GM10847 (cell line): ENCODE results near the gene ANXA7.

ENCODE experiments used
- POLR2A ChIP-seq: IDR thresholded peaks from 2 replicates; pipeline ENCODE4 v1.6.1; 2011; ENCODE audit not compliant: insufficient read length; ENCODE audit errors: extremely low read depth

Gene ANXA7

DNA sequence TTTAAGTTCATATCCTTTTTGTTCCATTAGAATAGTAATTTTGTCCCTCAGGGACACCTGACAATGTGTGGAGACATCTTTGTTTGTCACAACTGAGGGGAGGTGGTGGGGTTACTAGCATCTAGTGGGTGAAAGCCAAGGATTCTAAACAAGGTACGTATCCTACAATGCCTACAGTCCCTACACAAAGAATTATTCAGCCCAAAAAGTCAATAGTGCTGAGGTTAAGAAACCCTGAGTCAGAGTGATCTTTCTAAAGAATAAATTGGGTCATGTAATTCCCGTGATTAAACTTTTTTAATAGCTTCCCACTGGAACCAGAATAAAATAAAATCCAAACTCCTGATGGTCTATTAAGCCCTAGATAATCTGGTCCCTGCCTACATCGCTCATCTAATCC lies 2.7 kb upstream of the ANXA7 start:
- TF ChIP-seq POLR2A, result no peak

DNA sequence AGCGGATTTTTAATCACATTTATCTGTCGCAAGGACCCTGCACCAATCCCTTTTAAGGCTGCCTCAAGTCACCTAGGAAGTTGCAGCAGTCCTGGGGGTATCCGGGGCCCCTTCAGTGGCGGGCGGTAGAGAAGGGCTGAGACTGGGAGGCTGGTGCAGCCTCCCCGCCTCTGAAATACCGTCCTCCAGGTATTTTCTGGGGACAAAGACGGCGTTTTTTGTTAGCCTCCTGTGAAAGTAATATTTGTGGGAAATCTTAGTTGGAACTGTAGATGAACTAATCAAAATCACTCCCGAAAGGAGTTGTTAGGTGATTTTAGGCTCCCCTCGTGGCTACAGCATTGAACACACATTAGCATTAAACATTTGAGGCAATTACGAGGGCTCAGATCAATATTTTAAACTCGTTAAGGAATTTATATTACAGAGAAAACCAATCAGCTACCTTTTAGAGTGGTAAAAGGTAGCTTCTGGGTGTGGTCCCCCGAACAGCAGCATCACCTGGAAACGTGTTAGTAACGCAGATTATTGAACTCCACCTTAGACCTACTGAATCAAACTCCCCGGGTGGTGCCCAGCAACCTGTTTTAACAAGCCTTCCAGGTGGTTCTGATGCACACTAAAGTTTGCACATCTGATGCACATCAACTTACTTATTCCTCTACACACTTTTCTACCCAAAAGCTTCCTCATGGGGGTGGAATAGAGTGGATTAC lies 530 bp upstream of the ANXA7 start:
- no peak for TF ChIP-seq POLR2A

DNA sequence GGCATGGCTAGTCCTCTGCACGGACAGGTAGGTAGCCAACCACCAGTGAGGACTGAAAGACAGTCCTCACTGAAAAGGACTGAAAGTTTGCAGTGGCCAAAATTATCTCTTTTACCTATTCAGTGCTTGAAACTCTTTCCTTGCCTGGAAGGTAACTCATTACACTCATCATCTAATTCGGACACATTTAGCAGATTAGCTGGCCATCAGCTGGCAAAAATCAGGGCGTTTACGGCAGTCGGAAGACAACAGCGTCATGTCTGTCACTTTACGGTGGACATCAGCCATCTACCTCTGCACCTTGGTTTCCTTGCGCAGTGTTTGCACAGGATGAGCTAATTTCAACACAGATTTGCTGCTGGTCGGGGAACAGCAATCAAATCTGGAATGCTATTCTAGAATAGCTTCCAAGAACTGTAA lies 740 bp downstream of the ANXA7 start:
- no peak for TF ChIP-seq POLR2A

DNA sequence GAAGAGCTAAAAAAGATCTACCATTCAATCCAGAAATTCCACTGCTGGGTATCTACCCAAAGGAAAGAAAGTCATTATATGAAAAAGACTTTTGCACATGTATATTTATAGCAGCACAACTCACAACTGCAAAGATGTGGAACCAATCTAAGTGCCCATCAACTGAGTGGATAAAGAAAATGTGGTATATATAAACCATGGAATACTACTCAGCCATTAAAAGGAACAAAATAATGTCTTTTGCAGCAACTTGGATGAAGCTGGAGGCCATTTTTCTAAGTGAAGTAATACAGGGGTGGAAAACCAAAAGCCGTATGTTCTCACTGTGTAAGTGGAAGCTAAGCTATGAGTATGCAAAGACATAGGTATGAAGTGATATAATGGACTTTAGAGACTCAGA lies 3.0 kb downstream of the ANXA7 start:
- TF ChIP-seq POLR2A, result no peak

DNA sequence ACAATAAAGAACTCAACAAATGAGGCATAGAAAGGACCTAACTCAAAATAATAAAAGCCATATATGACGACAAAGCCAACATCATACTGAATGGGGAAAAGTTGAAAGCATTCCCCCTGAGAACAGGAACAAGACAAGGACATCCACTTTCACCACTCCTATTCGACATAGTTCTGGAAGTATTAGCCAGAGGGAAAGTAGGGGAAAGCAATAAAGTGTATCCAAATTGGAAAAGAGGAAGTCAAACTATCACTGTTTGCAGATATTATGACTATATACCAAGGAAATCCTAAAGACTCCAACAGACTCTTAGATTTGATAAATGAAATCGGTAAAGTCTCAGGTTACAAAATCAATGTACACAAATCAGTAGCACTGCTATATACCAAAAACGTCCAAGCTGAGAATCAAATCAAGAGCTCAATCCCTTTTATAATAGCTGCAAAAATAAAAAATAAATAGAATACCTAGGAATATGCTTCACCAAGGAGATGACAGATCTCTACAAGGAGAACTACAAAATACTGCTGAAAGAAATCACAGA lies 4.8 kb downstream of the ANXA7 start:
- no peak for TF ChIP-seq POLR2A

DNA sequence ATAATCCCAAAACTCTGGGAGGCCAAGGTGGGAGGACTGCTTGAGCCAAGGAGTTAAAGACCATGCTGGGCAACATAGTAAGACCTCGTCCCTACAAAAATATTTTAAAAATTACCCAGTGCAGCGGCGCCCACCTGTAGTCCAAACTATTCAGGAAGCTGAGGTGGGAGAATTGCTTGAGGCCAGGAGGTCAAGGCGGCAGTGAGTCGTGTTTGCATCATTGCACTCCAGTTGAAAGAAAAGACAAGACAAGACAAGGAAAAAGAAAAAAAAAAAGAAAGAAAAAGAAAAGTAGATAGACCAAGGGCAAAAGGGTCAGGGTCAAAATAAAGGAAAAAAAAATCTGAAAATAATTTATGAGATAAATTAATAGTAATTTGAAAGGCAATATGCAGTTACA lies 5.8 kb downstream of the ANXA7 start:
- no peak for TF ChIP-seq POLR2A

DNA sequence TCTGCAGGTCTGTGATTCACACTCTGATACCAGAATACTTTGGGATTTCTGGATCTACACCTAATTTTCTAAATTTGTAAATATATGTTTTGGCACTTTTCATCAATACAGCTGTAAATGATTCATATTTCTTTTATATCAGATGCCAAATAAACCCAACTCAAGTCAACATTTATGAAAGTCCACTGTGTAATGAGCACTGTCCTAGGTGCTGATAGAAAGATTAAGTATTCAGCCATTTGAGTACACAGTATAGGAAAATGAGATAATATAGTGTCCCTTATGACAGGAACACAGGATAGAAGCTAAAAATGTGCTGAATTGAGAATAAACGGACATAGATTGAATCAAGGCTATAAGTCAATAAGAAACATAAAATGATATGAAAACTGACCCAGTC lies 6.4 kb downstream of the ANXA7 start:
- TF ChIP-seq POLR2A, result no peak

DNA sequence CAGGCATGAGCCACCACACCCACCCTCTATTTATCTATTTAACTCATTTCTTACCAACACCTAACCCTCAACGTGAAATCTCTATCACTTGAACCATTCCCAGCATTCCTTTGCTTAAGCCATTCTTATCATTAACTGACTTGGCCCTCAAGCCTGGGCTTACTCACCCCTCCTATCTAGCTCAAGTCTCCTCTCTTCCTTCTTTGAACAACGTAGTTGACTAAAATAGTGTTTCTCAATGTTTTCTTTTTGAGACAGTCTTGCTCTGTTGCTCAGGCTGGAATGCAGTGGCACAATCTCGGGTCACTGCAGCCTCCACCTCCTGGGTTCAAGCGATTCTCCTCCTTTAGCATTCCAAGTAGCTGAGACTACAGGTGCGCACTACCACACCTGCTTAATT lies 7.0 kb downstream of the ANXA7 start:
- TF ChIP-seq POLR2A, result no peak

DNA sequence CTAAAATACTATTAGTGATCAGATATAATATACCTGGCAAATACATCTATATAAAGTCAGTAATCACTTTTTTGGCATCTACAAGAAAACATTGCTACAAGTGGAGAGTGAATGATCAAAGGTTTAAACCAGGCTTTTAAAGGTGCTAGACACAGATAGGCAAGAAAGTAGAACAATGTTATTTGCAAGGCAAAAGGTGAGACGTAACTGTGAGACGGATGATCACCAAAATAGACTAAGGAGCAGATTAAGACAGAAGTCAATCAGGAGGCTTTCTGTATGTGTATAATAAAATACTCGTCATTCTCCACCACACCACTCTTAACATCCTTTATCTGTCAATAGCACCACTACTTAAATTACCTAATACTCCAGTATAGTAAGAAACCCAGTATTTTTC lies 8.3 kb downstream of the ANXA7 start:
- no peak for TF ChIP-seq POLR2A

DNA sequence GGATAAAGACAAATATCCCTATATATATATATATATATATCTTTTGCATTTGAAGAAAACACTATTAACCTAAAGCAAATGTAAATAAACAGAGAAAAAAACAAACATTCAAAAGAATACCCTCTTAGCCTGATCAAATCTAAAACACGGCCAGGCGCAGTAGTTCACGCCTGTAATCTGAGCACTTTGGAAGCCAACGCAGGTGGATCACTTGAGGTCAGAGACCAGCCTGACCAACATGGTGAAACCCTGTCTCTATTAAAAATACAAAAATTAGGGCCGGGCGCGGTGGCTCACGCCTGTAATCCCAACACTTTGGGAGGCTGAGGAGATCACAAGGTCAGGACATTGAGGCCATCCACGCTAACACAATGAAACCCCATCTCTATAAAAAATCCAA lies 9.2 kb downstream of the ANXA7 start:
- no peak for TF ChIP-seq POLR2A

DNA sequence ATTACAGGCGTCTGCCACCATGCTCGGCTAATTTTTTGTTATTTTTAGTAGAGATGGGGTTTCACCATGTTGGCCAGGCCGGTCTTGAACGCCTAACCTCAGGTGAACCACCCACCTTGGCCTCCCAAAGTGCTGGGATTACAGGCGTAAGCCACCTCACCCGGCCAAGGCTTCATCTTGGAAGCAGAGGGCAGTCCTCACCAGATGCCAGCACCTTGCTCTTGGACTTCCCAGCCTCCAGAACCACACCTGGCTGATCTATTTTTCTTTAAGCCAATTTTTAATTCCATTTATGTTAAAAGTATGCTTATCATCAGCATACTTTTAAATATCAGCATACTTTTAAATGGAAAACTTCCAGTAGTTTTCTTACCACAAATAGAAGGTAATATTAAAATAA lies 12.2 kb downstream of the ANXA7 start:
- TF ChIP-seq POLR2A, result no peak

DNA sequence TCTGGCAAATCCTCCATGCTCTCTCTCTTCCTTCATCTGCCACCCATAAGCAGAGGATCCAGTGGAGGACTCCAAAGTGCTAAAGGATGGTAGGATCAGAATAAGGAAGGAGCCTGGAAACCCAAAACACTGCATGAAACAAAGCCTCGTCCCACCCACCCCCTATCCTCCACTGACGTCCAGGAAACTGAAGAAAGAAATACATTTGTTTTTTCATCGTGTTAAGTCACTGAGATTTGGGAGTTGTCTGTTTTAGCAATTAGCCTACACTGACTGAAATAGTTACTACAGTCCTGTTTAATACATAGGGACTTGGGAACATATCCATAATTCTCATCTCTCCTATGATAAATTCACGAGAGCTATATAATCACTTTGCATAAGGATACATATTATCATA lies 14.8 kb downstream of the ANXA7 start:
- no peak for TF ChIP-seq POLR2A

DNA sequence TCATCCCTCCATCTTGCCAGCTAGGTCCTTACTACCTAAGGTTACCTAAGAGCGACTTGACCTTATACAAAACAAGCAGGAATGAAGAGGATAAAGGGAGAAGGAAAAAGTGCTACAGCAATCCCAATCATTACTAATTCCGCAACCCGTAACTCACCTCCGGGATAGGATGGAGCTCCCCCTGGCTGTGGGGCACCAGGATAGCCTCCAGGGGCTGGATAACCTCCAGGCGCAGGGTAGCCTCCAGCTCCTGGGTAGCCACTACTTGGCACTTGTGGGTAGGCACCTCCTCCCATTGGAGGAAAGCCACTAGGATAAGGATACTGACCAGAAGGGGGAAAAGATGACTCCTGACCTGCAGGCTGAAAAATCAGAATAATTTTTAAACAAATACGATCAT lies 15.8 kb downstream of the ANXA7 start:
- no peak for TF ChIP-seq POLR2A

DNA sequence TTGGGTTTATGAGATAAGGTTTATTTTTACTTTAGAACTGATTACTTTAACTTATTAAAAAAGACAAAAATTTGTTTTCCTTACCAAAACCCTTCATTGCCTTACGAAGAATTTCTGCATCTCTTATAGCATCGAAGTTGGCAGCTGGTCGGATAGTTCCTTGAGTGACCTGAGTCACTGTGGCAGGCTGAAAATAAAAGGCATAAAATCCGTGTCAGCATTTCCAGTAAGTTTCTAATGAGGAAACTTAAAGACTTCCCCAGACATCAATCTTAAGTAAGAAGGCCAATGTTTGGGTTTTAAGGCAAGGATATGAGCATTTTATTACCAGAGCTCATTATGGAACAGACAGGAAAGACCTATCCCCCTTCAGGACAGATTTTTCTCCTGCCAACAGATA lies 25.6 kb downstream of the ANXA7 start:
- TF ChIP-seq POLR2A, result no peak

DNA sequence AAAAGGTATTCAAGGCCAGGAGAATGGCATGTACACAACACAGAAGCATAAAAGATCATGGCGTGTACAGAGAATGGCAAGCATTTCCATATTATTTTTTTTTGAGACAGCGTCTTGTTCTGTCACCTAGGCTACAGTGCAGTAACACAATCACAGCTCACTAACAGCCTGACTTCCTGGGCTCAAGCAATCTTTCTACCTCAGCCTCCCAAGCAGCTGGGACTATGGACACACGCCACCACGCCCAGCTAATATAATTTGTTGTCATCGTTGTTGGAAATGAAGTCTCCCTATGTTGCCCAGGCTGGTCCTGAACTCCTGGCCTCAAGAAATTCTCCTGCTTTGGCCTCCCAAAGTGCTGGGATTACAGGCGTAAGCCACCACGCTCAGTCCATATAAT lies 27.3 kb downstream of the ANXA7 start:
- TF ChIP-seq POLR2A, result no peak

DNA sequence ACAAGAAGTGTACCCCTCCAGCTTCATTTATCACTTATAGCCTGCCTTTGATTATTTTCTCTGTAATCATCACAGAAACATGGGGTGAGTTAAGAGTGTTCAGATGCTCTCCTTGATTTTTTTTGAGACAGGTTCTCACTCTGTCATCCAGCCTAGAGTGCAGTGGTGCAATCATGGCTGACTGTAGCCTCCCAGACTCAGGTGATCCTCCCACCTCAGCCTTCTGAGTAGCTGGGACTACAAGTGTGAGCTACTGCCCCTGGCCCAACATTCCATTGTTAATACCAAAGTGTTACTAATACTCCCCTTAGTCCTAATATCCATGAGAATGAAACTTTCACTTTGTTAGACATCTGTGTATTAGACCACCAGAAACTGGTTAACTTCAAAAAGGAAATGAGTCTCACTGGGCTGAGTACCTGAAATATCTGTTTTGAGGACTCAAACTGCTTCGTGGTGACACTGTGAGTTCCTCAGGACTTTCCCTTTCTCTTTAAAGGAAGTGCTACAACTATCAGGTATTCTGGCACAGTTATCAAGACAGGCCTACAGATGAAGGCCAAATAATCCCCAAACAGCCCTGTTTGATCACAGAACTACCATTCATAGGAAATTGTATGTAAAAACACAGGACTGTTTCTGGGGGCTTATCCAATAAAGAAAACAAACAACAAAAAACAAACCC lies 34.7 kb downstream of the ANXA7 start:
- TF ChIP-seq POLR2A, result no peak

DNA sequence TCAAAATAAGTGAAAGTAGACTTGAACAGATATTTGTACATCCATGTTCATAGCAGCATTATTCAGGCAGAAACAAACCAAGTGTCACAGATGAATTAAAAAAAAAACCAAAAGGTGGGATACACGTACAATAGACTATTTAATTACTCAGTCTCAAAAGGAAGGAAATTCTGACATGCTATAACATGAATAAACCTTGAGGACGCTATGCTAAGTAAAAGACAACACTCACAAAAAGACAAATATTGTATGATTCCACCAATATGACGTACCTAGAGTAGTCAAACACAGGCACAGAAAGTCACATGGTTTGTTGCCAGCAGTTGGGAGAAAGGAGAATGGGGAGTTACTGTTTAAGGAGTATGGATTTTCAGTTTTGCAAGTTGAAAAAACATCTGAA lies 37.2 kb downstream of the ANXA7 start:
- TF ChIP-seq POLR2A, result no peak
